Muscle of leg (tissue), 11 donors: ENCODE measurements around the gene CCDC30. TPM values are rescaled to one million over a fixed set of nuclear protein-coding genes. Genes with fewer than 3 reads are reported as not detected.

Source experiments
- DNase-seq: peaks from one replicate; pipeline ENCODE4 v3.0.0; 2013
- H3K27ac ChIP-seq: one replicate; pipeline ENCODE4 v1.5.1; 2013; ENCODE audit warnings: mild to moderate bottlenecking, low read length, control low read depth
- H3K27me3 ChIP-seq: one replicate; pipeline ENCODE4 v1.6.1; 2013; ENCODE audit warnings: low read length; ENCODE audit not compliant: control insufficient read depth, insufficient read depth
- H3K36me3 ChIP-seq: one replicate; pipeline ENCODE4 v1.6.1; 2013; ENCODE audit warnings: low read length; ENCODE audit not compliant: control insufficient read depth, insufficient read depth
- H3K4me1 ChIP-seq: one replicate; pipeline ENCODE4 v1.6.1; 2013; ENCODE audit warnings: low read length; ENCODE audit not compliant: control insufficient read depth, insufficient read depth
- H3K4me3 ChIP-seq: one replicate; pipeline ENCODE4 v1.5.1; 2013; ENCODE audit warnings: low read length, control low read depth
- H3K9me3 ChIP-seq: replicated peaks from 2 replicates; pipeline ENCODE4 v1.6.1; 2013; ENCODE audit warnings: low read depth, low read length; ENCODE audit not compliant: control insufficient read depth
- WGBS: methylation state at CpG from one replicate; pipeline ENCODE4 v1.1.5; 2013; ENCODE audit warnings: missing lambda C conversion rate; ENCODE audit not compliant: insufficient coverage; 5-methylcytosine and 5-hydroxymethylcytosine counted together
- polyA plus RNA-seq, 8 donors: library from polyadenylated mRNA; unstranded; fragments of 120-200 nt; gene quantifications; one replicate each; pipeline versions ENCODE4 v1.2.1 to v1.2.3, GENCODE V29; 2013; ENCODE audit warnings: inconsistent platforms in 1 of 8, low replicate concordance in 1 of 8; ENCODE audit not compliant: insufficient read length in 8 of 8, insufficient read depth in 1 of 8
- total RNA-seq: library from RNA; stranded (reverse); fragments of 120-200 nt; gene quantifications from one replicate; pipeline ENCODE4 v1.2.4, GENCODE V29; 2013

CCDC30 gene
- total and polyA plus RNA-seq, 9 donors: 1.2 to 3.5 (median 1.9) TPM

DNA sequence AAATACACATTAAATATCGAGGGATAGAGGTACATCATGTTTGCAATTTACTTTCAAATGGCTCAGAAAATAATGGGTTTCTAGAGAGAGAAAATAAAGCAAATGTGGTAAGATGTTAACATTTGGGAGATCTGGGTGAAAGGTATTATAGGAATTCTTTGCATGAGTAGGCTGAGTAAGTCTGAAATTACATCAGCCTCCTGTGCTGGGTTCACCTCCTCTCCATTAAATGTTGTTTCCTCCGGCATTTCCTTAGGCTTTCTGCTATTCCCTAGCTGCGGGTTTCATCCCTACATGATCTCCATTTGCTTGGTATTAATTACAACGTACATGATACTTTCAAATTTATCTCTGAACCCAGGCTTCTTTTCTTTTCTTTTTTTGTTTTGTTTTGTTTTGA, 38.9 kb upstream of the CCDC30 start:
- Histone ChIP-seq H3K27ac (no peak overlapping the region), H3K36me3 (no peaks in the 10 kb centered on the region), H3K27me3 (no peaks in the 10 kb centered on the region), H3K9me3 (no peaks in the 10 kb centered on the region), H3K4me3 (no peak overlapping the region), H3K4me1 (peaks cover 42% of the 10 kb centered on the region)
- WGBS: no CpG with 5 or more reads among the region's 4 CpGs
- no peak for DNase-seq

DNA sequence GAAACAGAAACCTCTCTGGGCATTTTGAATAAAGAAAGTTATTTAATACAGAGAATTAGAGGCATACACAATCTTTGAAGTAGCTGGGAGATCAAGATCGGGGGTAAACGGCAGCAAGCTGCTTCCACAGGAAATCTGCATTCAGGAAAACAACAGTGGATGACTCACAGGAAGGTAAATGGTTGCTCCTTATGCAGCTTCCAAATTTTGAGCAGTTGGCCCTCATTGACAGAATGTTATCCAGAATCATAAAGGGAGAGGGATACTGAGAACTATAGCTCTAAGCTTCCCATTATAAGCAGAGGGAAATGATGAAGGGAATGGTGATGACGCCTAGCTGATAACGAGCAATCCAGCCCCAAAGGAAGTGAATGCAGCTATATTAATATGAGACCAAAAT, 35.8 kb upstream of the CCDC30 start:
- 0% methylated on average over 1 of the region's 4 CpGs for WGBS
- Histone ChIP-seq H3K27ac (no peak overlapping the region), H3K27me3 (no peaks in the 10 kb centered on the region), H3K9me3 (no peaks in the 10 kb centered on the region), H3K4me1 (peaks cover 13% of the 10 kb centered on the region), H3K4me3 (no peak overlapping the region), H3K36me3 (no peaks in the 10 kb centered on the region)
- DNase-seq: no peak

DNA sequence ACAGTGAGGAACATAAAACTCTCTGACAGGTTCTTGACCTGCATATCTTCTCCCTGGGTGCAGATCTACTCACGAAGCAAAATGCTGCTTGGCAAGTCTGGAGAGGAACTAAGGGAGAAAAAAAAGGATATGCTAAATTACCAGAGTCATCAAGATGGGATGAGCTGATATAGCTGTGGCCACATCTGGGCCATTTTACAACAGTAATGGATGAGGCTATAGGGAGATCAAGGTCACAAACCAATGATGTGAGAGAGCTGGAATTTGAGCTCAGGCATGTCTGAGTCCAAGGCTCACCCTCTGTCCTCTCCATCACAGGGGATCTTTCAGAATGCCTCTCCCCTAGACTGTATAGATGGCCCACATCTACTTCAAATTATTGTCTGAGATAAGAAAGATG, 33.5 kb upstream of the CCDC30 start:
- Histone ChIP-seq H3K27ac (no peak overlapping the region), H3K27me3 (no peaks in the 10 kb centered on the region), H3K4me1 (peaks cover 2% of the 10 kb centered on the region), H3K36me3 (no peaks in the 10 kb centered on the region), H3K4me3 (no peak overlapping the region), H3K9me3 (no peaks in the 10 kb centered on the region)
- no CpG with 5 or more reads among the region's 1 CpG for WGBS
- DNase-seq: no peak

DNA sequence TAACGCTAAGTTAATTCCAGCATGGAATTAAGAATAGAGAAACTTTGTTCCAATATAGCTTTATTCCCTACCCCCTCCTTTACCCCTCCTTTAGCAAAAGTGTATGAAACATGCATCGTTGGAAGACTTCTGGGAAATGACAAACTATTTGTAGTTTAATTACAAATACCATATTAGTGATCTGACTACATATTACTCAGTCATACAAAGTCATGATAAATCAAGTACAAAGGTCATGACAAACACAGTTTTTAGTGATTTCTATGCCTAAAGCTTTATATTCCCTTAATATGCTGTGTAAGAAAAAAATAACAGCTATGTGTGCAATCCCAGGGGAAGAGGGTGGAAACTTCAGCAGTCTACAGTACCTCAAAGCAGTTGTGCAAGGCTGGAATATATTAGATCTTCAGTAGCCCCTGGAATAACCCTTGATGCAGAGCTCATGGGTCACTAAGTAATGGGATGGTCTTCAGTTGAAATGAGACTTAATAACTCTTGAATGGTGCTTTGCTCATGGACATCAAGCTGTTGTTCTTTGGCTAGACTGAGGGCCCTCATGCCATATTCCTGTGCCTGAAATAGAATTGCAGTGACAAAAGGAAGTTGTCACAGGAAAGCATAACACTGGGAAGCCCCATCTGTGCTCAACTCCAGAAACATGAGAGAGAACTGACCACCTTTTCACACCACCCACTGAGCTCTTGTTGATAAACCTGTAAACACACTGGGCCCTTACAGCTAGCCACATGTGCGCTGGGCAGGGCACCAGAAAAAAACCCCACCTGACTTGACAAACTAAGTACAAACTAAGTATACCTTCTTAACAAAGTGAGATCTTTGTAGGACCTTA, 32.6 kb upstream of the CCDC30 start:
- H3K4me3 ChIP-seq: no peak overlapping the region
- no peaks in the 10 kb centered on the region for H3K36me3 ChIP-seq
- H3K9me3 ChIP-seq: no peaks in the 10 kb centered on the region
- H3K27me3 ChIP-seq: no peaks in the 10 kb centered on the region
- peaks cover 2% of the 10 kb centered on the region for H3K4me1 ChIP-seq
- no peak for DNase-seq
- H3K27ac ChIP-seq: no peak overlapping the region
- no CpG with 5 or more reads among the region's 3 CpGs for WGBS

DNA sequence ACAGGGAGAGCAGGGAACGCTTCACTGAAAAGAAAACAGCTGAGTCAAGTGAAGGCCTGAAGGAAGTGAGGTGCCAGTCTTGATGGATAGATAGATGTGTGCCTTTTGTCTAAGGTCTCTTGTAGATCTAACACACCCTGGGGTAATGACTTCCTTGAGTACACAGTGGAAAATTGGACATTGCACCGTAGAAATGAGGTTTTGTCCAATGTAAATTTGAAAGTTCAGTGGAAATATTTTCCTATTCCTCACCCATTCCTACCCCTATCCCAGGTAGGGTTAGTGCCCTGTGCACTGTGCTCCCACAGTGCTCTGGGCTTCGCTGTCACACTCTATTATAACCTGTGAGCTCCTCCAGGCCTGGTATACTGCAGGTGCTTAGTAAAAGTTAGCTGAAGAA, 31.6 kb upstream of the CCDC30 start:
- Histone ChIP-seq H3K27ac (no peak overlapping the region), H3K27me3 (no peaks in the 10 kb centered on the region), H3K9me3 (no peaks in the 10 kb centered on the region), H3K4me1 (peaks cover 2% of the 10 kb centered on the region), H3K36me3 (no peaks in the 10 kb centered on the region), H3K4me3 (no peak overlapping the region)
- 92% methylated on average over 1 of the region's 3 CpGs for WGBS
- DNase-seq: no peak

DNA sequence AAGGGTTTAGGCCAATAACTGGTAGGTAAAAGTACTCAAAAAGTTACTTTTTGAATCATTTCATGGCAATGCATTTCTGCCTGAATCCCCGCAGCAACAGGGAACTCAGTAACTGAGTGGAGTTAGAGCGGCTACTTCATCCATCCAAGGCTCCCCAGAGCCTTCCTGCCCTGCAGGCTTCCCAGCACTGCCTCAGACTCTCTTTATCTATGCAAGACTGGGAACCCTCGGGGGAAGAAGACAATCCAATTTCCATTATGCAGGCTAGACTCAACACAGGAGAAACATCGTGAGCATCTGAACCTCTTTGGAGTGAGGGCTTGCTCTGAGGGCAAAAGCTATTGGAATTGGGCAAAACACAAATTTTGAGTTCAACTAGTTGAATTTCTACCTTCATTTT, 30.4 kb upstream of the CCDC30 start:
- Histone ChIP-seq H3K27me3 (no peaks in the 10 kb centered on the region), H3K9me3 (no peaks in the 10 kb centered on the region), H3K36me3 (no peaks in the 10 kb centered on the region), H3K4me3 (no peak overlapping the region), H3K27ac (no peak overlapping the region), H3K4me1 (peaks cover 2% of the 10 kb centered on the region)
- WGBS: 53% methylated on average over 2 of the region's 4 CpGs
- no peak for DNase-seq

DNA sequence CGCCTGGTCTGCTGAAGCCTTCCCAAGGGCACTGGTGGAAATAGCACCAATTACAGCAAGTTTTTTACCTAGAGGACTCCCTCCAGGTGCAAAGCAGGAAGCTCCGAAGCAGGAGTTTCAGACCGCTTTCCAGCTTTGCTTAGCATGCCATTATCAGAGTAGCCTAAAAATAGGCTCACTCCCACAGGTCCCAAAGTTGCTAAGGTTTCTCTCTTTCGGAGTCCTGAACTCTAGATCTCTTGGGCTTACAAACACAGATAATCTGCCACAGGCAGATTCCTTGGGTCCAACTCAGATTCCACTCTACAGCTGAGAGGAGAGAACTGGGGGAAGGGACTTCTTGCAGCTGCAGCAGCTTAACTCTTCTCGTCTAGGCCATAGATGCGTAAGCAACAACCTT, 29.7 kb upstream of the CCDC30 start:
- peaks cover 2% of the 10 kb centered on the region for H3K4me1 ChIP-seq
- peak; percentile 80 for DNase-seq
- 33% methylated on average over 2 of the region's 6 CpGs for WGBS

DNA sequence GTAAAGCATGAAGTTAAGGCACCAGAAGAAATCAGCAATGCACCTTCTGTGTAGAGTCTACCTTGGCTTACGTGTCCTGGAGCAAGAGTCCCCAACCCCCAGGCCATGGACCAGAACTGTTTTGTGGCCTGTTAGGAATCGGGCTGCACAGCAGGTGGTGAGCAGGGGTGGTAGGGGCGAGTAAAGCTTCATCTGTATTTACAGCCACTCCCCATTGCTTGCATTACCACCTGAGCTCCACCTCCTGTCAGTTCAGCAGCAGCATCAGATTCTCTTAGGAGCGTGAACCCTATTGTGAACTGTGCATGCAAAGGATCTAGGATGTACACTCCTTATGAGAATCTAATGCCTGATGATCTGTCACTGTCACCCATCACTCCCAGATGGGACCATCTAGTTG, 28.7 kb upstream of the CCDC30 start:
- no peak overlapping the region for H3K27ac ChIP-seq
- DNase-seq: no peak
- H3K27me3 ChIP-seq: no peaks in the 10 kb centered on the region
- 100% methylated on average over 1 of the region's 4 CpGs for WGBS
- peaks cover 2% of the 10 kb centered on the region for H3K4me1 ChIP-seq
- no peaks in the 10 kb centered on the region for H3K36me3 ChIP-seq
- no peak overlapping the region for H3K4me3 ChIP-seq
- H3K9me3 ChIP-seq: no peaks in the 10 kb centered on the region

More for the DNA sequence above, 29.7 kb upstream of the CCDC30 start:
- H3K27ac ChIP-seq: no peak overlapping the region
- no peaks in the 10 kb centered on the region for H3K9me3 ChIP-seq
- H3K36me3 ChIP-seq: no peaks in the 10 kb centered on the region
- no peak overlapping the region for H3K4me3 ChIP-seq
- H3K27me3 ChIP-seq: no peaks in the 10 kb centered on the region

DNA sequence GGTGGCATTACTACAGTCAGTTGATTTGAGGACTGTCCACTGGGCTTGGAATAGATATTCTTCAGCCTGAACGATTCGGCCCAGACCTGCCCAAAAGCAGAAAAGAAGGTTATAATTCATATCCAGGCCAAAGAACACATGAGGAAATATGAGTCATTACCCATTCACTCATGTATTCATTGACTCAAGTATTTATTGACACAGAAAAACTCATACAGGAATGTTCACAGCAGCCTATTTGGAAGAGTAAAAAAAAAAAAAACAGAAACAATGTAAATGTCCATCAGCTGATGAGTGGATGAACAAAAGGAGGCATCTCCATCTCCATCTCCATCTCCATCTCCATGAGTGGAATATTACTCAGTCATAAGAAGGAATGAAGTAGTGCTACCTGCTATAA, 23.1 kb upstream of the CCDC30 start:
- no peak for DNase-seq
- no peak overlapping the region for H3K4me3 ChIP-seq
- H3K36me3 ChIP-seq: no peaks in the 10 kb centered on the region
- no peaks in the 10 kb centered on the region for H3K27me3 ChIP-seq
- WGBS: 75% methylated on average over 2 of the region's 2 CpGs
- H3K4me1 ChIP-seq: no peaks in the 10 kb centered on the region
- no peaks in the 10 kb centered on the region for H3K9me3 ChIP-seq
- no peak overlapping the region for H3K27ac ChIP-seq

DNA sequence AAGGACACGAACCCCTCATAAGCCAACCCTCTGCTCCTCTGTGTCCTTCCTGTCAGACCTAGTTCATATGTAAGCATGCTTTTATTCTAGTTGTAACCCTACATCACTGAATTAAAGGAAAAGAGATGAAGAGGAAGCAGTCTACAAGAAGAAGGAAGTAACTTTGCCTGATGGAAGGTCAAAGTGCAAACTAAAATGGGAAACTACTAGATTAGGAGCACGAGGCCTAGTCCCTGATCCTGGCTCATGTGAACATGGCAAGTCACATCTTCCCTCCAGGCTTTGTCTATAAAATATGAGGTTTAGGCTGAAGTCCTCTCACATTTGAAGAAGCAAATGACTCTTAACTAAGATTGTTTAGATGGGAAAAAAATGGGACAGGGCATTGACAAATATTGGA, 20.4 kb upstream of the CCDC30 start:
- Histone ChIP-seq H3K27ac (no peak overlapping the region), H3K36me3 (no peaks in the 10 kb centered on the region), H3K9me3 (no peaks in the 10 kb centered on the region), H3K4me3 (no peak overlapping the region), H3K4me1 (no peaks in the 10 kb centered on the region), H3K27me3 (no peaks in the 10 kb centered on the region)
- WGBS: no CpG with 5 or more reads among the region's 2 CpGs
- DNase-seq: no peak

DNA sequence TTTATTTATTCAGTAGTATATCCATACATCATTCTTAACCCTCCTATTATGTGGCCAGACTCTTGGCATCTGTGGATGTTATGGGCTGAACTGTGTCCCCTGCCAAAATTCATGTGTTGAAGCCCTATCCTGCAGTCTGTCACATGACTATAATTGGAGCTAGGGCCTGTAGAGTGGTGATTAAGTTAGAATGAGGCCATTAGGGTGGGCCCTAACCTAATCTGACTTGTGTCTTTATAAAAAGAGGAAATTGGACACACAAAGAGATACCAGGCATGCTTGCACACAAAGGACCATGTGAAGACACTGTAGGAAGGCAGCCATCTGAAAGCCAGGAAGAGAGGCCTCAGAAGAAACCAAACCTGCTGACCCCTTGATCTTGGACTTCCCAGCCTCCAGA, 13.8 kb upstream of the CCDC30 start:
- no peaks in the 10 kb centered on the region for H3K9me3 ChIP-seq
- no peak overlapping the region for H3K27ac ChIP-seq
- no peak for DNase-seq
- no peaks in the 10 kb centered on the region for H3K4me1 ChIP-seq
- H3K36me3 ChIP-seq: no peaks in the 10 kb centered on the region
- H3K4me3 ChIP-seq: no peak overlapping the region
- no peaks in the 10 kb centered on the region for H3K27me3 ChIP-seq
